Upper lobe of right lung (tissue), 1 donor: ENCODE data around the gene TMEM63B. TPM values are rescaled to one million over a fixed set of nuclear protein-coding genes. Genes with fewer than 3 reads are reported as not detected.
A peak's percentile ranks its signal among the peaks of the same experiment; 100 is the strongest.

ENCODE experiments used
- ATAC-seq: fragments of 200-7000 bp; cut with Tn5 transposase; one replicate; pipeline ENCODE4 v1.9.1; 2020; ENCODE audit warnings: mild to moderate bottlenecking, moderate library complexity
- DNase-seq: peaks from one replicate; pipeline ENCODE4 v3.0.0-alpha.2; 2020
- H3K27ac ChIP-seq: fragments of 200-600 bp; one replicate; pipeline ENCODE4 v1.8.0; 2022
- H3K27me3 ChIP-seq: fragments of 200-600 bp; one replicate; pipeline ENCODE4 v1.8.0; 2022; ENCODE audit warnings: mild to moderate bottlenecking
- H3K36me3 ChIP-seq: fragments of 200-600 bp; one replicate; pipeline ENCODE4 v1.8.0; 2022
- H3K4me1 ChIP-seq: fragments of 200-600 bp; one replicate; pipeline ENCODE4 v1.8.0; 2022
- H3K4me3 ChIP-seq: fragments of 200-600 bp; one replicate; pipeline ENCODE4 v1.8.0; 2022; ENCODE audit warnings: mild to moderate bottlenecking
- H3K9me3 ChIP-seq: fragments of 200-600 bp; one replicate; pipeline ENCODE4 v1.8.0; 2022
- intact Hi-C: fragments of 100-400 bp; cut with DNase I; formaldehyde crosslinking; loops from one replicate; pipeline ENCODE4 v1.11.0; 2022
- total RNA-seq: library from RNA; stranded (reverse); fragmentation: NEBNext Ultra II Directional; extraction: Animal tissue kit (Norgen Biotek cat#: 25700); gene quantifications from one replicate; pipeline ENCODE4 v1.2.1, GENCODE V29; 2021
- TF ChIP-seq, protein P1 (sequence below): fragments of 200-600 bp; IDR thresholded peaks from one replicate; pipeline ENCODE4 v1.8.0; 2022; ENCODE audit warnings: antibody characterized with exemption
- donor health status: DM: no; HTN: yes; CAD: no; lungs with severe emphysema.

Gene TMEM63B
- total RNA-seq, 1 donor from 2014 or later = 119 TPM

DNA sequence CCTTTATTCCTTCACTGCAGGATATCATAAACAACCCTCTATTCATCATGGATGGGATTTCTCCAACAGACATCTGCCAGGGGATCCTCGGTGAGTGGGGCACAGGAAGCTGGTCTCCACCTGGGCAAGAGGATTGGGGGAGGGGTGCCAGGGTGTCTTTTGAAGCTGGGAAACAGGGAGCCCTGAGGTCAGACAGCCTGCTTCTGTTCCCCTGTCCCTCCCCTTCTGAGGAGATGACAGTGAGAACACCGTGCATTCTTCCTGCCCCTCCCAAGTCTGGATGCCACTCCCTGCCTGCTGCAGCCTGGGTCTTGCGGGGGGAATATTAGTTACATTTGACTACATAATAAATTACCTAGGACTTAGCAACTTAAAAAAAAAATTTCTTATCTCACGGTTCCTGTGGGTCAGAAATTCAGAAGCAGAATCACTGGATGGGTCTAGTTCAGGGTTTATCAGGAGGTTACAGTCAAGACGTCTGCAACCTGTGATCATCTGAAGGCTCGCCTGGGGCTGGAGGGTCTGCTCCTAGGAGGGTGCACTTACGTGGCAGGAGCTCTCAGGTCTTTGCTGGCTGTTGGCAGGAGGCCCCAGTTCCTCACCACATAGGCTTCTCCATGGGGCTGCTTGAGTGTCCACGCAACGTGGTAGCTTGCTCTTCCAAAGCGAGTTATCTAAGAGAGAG lies 42.7 kb downstream of the TMEM63B start:
- intact Hi-C loops = no loop called here

DNA sequence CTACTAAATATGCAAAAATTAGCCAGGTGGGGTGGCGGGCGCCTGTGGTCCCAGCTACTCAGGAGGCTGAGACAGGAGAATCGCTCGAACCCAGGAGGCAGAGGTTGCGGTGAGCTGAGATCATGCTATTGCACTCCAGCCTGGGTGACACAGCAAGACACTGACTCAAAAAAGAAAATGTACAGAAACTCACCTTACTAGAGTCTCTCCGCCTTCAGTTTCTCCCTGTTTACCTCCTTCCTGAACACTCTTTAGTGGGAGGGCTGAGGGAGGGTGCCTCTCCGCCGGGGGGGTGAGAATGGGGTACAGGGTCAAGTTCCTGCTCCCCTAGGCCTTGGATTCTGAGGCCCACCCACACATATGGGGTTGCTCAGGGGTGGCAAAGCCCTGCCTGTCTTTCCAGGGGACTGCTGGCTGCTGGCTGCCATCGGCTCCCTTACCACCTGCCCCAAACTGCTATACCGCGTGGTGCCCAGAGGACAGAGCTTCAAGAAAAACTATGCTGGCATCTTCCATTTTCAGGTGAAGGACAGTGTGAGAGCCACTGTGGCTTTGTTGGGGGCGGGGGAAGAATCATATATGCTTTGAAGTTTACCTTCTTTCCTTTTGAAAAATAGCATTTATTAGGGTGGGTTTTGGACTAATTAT lies 44.7 kb downstream of the TMEM63B start:
- intact Hi-C loops = no loop called here
- no peak overlapping the region for H3K27ac ChIP-seq
- no peak for ATAC-seq
- TF ChIP-seq, protein P1, sequence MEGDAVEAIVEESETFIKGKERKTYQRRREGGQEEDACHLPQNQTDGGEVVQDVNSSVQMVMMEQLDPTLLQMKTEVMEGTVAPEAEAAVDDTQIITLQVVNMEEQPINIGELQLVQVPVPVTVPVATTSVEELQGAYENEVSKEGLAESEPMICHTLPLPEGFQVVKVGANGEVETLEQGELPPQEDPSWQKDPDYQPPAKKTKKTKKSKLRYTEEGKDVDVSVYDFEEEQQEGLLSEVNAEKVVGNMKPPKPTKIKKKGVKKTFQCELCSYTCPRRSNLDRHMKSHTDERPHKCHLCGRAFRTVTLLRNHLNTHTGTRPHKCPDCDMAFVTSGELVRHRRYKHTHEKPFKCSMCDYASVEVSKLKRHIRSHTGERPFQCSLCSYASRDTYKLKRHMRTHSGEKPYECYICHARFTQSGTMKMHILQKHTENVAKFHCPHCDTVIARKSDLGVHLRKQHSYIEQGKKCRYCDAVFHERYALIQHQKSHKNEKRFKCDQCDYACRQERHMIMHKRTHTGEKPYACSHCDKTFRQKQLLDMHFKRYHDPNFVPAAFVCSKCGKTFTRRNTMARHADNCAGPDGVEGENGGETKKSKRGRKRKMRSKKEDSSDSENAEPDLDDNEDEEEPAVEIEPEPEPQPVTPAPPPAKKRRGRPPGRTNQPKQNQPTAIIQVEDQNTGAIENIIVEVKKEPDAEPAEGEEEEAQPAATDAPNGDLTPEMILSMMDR = no peak
- DNase-seq = no peak
- no peak overlapping the region for H3K4me3 ChIP-seq
- peaks cover 7% of the 10 kb centered on the region for H3K4me1 ChIP-seq
- H3K27me3 ChIP-seq = no peaks in the 10 kb centered on the region
- no peaks in the 10 kb centered on the region for H3K36me3 ChIP-seq
- no peaks in the 10 kb centered on the region for H3K9me3 ChIP-seq

More for the DNA sequence above, 42.7 kb downstream of the TMEM63B start:
- Histone ChIP-seq H3K4me1 (peaks cover 5% of the 10 kb centered on the region), H3K36me3 (no peaks in the 10 kb centered on the region), H3K4me3 (no peak overlapping the region), H3K27ac (no peak overlapping the region), H3K9me3 (no peaks in the 10 kb centered on the region), H3K27me3 (no peaks in the 10 kb centered on the region)
- TF ChIP-seq, protein P1 = no peak
- no peak for DNase-seq
- ATAC-seq = no peak

DNA sequence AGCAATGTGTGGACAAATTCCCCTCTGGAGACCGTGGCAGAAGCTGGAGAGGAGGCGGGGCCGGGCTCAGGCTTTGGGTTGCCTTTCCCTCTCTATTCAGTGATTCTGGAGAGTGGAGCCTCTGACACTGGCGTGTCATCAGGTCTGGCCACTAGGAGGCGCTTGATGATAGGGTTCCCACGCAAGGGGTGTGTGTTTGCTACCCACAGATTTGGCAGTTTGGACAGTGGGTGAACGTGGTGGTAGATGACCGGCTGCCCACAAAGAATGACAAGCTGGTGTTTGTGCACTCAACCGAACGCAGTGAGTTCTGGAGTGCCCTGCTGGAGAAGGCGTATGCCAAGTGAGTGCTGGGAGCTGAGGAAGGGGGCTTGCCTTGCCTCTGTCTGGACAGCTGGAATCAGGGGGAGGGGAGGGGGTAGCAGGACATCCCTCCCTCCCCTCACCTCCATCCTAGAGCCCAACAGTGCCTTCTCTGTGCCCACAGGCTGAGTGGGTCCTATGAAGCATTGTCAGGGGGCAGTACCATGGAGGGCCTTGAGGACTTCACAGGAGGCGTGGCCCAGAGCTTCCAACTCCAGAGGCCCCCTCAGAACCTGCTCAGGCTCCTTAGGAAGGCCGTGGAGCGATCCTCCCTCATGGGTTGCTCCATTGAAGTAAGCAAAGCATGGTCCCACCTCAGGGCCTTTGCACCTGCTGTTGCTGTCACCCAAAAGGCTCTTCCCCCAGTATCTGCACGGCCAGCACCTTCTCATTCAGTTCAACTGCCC lies 45.6 kb downstream of the TMEM63B start:
- Histone ChIP-seq H3K4me3 (no peak overlapping the region), H3K27ac (no peak overlapping the region), H3K4me1 (peaks cover 7% of the 10 kb centered on the region), H3K27me3 (no peaks in the 10 kb centered on the region), H3K9me3 (no peaks in the 10 kb centered on the region), H3K36me3 (no peaks in the 10 kb centered on the region)
- intact Hi-C loops = no loop called here
- TF ChIP-seq, protein P1 = peak; percentile 88
- DNase-seq (peak; percentile 89), ATAC-seq (peak; percentile 97)

DNA sequence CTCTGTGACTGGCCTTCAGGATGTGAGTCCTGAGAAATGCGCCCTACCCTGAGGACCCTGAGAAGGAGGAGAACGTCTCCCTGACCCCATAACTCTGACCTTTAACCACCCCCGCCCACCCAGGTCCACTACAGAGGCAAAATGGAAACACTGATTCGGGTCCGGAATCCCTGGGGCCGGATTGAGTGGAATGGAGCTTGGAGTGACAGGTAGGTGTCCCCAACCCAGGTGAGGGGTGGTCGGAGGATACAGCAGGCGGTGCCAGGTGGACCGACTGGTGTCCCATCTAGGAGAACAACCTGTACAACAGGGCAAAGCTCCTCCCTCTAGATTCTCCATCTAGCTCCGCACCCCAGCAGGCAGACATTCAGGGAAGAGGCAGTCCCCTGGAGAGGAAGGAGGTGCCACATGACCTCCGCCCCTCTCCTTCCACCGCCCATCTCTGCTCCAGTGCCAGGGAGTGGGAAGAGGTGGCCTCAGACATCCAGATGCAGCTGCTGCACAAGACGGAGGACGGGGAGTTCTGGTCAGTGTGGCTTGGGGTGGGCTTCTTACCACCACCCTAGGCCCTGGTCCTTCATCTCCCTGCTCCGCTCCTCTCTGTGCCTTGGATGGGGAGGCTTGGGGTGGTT lies 48.9 kb downstream of the TMEM63B start:
- no peaks in the 10 kb centered on the region for H3K9me3 ChIP-seq
- H3K4me1 ChIP-seq = peaks cover 7% of the 10 kb centered on the region
- DNase-seq (no peak), ATAC-seq (peak; percentile 9)
- no peaks in the 10 kb centered on the region for H3K36me3 ChIP-seq
- no peak overlapping the region for H3K4me3 ChIP-seq
- no peaks in the 10 kb centered on the region for H3K27me3 ChIP-seq
- H3K27ac ChIP-seq = no peak overlapping the region
- intact Hi-C loops = no loop called here
- TF ChIP-seq, protein P1 = no peak

DNA sequence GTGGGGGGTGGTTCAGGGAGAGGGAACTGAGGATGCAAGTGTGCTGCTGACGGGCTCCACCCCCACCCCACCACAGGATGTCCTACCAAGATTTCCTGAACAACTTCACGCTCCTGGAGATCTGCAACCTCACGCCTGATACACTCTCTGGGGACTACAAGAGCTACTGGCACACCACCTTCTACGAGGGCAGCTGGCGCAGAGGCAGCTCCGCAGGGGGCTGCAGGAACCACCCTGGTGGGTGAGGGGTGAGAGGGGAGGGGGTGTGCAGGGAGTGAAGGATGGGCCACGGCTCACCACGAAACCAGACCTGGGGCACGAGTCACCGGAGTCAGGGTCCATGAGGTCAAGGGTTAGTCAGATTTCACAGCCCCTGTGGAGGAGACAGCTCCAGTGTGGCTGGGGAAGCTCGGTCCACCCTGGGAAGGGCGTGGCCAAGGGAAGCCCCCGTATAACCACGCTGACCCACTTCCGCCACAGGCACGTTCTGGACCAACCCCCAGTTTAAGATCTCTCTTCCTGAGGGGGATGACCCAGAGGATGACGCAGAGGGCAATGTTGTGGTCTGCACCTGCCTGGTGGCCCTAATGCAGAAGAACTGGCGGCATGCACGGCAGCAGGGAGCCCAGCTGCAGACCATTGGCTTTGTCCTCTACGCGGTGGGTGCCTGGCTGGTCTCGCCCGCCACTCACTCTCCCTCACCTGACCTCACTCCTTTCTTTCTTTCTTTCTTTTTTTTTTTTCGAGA lies 49.6 kb downstream of the TMEM63B start:
- intact Hi-C loops = no loop called here
- Histone ChIP-seq H3K9me3 (no peaks in the 10 kb centered on the region), H3K36me3 (no peaks in the 10 kb centered on the region), H3K4me1 (peaks cover 7% of the 10 kb centered on the region), H3K4me3 (no peak overlapping the region), H3K27me3 (no peaks in the 10 kb centered on the region), H3K27ac (no peak overlapping the region)
- TF ChIP-seq, protein P1 = no peak
- DNase-seq (no peak), ATAC-seq (no peak)
